B cell (primary cell): ENCODE results near the gene MISP3. TPM values are rescaled to one million over a fixed set of nuclear protein-coding genes. Genes with fewer than 3 reads are reported as not detected.
A peak's percentile ranks its signal among the peaks of the same experiment; 100 is the strongest.

Source experiments
- ATAC-seq: fragments of 200-7000 bp; cut with Tn5 transposase; one replicate; pipeline ENCODE4 v1.10.0; 2021; ENCODE audit warnings: low read depth, mild to moderate bottlenecking, moderate number of reproducible peaks, moderate library complexity
- CTCF ChIA-PET: fragments of 350-600 bp; sonication (Branson Sonifier 250); formaldehyde crosslinking; loops from one replicate; lab custom pipeline; 2021; ENCODE audit warnings: antibody characterized with exemption, inconsistent platforms; lab: Charles Lee
- POLR2A ChIA-PET: fragments of 350-600 bp; sonication (Branson Sonifier 250); formaldehyde crosslinking; loops from one replicate; lab custom pipeline; 2021; ENCODE audit warnings: antibody characterized with exemption; lab: Charles Lee
- DNase-seq: peaks from one replicate; pipeline ENCODE4 v3.0.0; 2013
- H2AFZ ChIP-seq: 2 replicates; pipeline ENCODE4 v1.6.1; 2012; ENCODE audit warnings: mild to moderate bottlenecking, low read depth, low read length; ENCODE audit not compliant: insufficient read depth, poor library complexity, severe bottlenecking
- H3K27ac ChIP-seq, 2 donors: 1 replicate in 1 of 2; 2 replicates in 1 of 2; pipeline ENCODE4 v1.5.1; 2012 to 2013; ENCODE audit warnings: low read length in 2 of 2, mild to moderate bottlenecking in 2 of 2, moderate library complexity in 1 of 2
- H3K27me3 ChIP-seq, 4 experiments: fragments of 200-600 bp in 1 of 4; sonication (generic) in 1 of 4; replicated peaks in 1 of 4; 1 replicate in 2 of 4; 2 replicates in 2 of 4; pipeline versions ENCODE4 v1.6.1 to v1.7.0; 2013 to 2016; ENCODE audit warnings: low read length in 3 of 4, mild to moderate bottlenecking in 2 of 4, mixed read lengths in 1 of 4, moderate library complexity in 1 of 4; ENCODE audit not compliant: insufficient read depth in 4 of 4, control insufficient read depth in 3 of 4; ENCODE audit errors: control extremely low read depth in 1 of 4
- H3K36me3 ChIP-seq, 2 experiments: replicated peaks in 1 of 2; 1 replicate in 1 of 2; 2 replicates in 1 of 2; pipeline versions ENCODE4 v1.6.1 to v1.7.1; 2013; ENCODE audit warnings: low read length in 1 of 2; ENCODE audit not compliant: insufficient read depth in 2 of 2, control insufficient read depth in 1 of 2; ENCODE audit errors: control extremely low read depth in 1 of 2, extremely low read depth in 1 of 2
- H3K4me1 ChIP-seq, 2 donors: fragments of 200-600 bp in 1 of 2; sonication (generic) in 1 of 2; 1 replicate in 1 of 2; 2 replicates in 1 of 2; pipeline versions ENCODE4 v1.5.1 to v1.6.1; 2013 to 2017; ENCODE audit warnings: low read length in 2 of 2; ENCODE audit not compliant: control insufficient read depth in 2 of 2, insufficient read depth in 2 of 2
- H3K4me2 ChIP-seq: replicated peaks from 2 replicates; pipeline ENCODE3; 2012; ENCODE audit warnings: mild to moderate bottlenecking, low read depth, low read length; ENCODE audit not compliant: poor library complexity, severe bottlenecking
- H3K4me3 ChIP-seq, 5 experiments: fragments of 200-600 bp in 1 of 5; sonication (generic) in 1 of 5; 1 replicate in 3 of 5; 2 replicates in 2 of 5; pipeline versions ENCODE4 v1.5.1 to v1.7.0; 2011 to 2016; ENCODE audit warnings: low read length in 4 of 5, mild to moderate bottlenecking in 4 of 5, low read depth in 2 of 5, control low read depth in 1 of 5, moderate library complexity in 1 of 5; ENCODE audit not compliant: insufficient read depth in 1 of 5; ENCODE audit errors: control extremely low read depth in 1 of 5, extremely low read depth in 1 of 5
- H3K79me2 ChIP-seq: fragments of 200-600 bp; sonication (generic); one replicate; pipeline ENCODE4 v1.6.0; 2016; ENCODE audit warnings: low read length; ENCODE audit not compliant: control insufficient read depth, insufficient read depth
- H3K9ac ChIP-seq: fragments of 200-600 bp; sonication (generic); 2 replicates; pipeline ENCODE4 v1.6.1; 2017; ENCODE audit warnings: mild to moderate bottlenecking, low read length, moderate library complexity
- H3K9me3 ChIP-seq, 3 donors: one replicate each; pipeline versions ENCODE4 v1.6.1 to v1.7.1; 2013; ENCODE audit warnings: low read length in 2 of 3; ENCODE audit not compliant: control insufficient read depth in 2 of 3, insufficient read depth in 1 of 3; ENCODE audit errors: control extremely low read depth in 1 of 3
- H4K20me1 ChIP-seq: 2 replicates; pipeline ENCODE4 v1.6.0; 2012; ENCODE audit warnings: mild to moderate bottlenecking, low read length; ENCODE audit not compliant: insufficient read depth, control insufficient read depth, poor library complexity, severe bottlenecking
- H3K27ac Mint-ChIP-seq: one replicate; pipeline ENCODE4 v1.8.0; 2021; ENCODE audit warnings: mixed read lengths
- H3K27me3 Mint-ChIP-seq: one replicate; pipeline ENCODE4 v1.8.0; 2021; ENCODE audit warnings: mixed read lengths
- H3K4me1 Mint-ChIP-seq: one replicate; pipeline ENCODE4 v1.8.0; 2021; ENCODE audit warnings: mixed read lengths
- H3K4me3 Mint-ChIP-seq: one replicate; pipeline ENCODE4 v1.8.0; 2021; ENCODE audit warnings: mixed read lengths
- H3K9me3 Mint-ChIP-seq: one replicate; pipeline ENCODE4 v1.8.0; 2022; ENCODE audit warnings: mixed read lengths; ENCODE audit not compliant: insufficient read depth
- CTCF ChIP-seq: fragments of 200-600 bp; IDR thresholded peaks from one replicate; pipeline ENCODE4 v1.8.0; 2022; ENCODE audit warnings: antibody characterized with exemption, mild to moderate bottlenecking
- EZH2 ChIP-seq: IDR thresholded peaks from 2 replicates; pipeline ENCODE4 v1.6.1; 2012; ENCODE audit warnings: borderline replicate concordance, low read depth, mild to moderate bottlenecking, moderate library complexity, low read length; ENCODE audit not compliant: insufficient read depth, poor library complexity, severe bottlenecking
- WGBS: methylation state at CpG from one replicate; pipeline ENCODE4 v1.1.5; 2013; ENCODE audit warnings: missing lambda C conversion rate; ENCODE audit not compliant: insufficient coverage; 5-methylcytosine and 5-hydroxymethylcytosine counted together
- intact Hi-C: fragments of 100-400 bp; cut with micrococcal nuclease; formaldehyde crosslinking; loops from one replicate; pipeline ENCODE4 v1.10.0; 2022
- polyA minus RNA-seq: library from RNA; depleted of rRNA, polyadenylated mRNA; stranded (reverse); fragments of >200 nt; gene quantifications from 2 replicates; pipeline ENCODE4 v1.2.3, GENCODE V29; 2012
- polyA plus RNA-seq: library from polyadenylated mRNA; depleted of rRNA; stranded (reverse); fragments of >200 nt; gene quantifications from 2 replicates; pipeline ENCODE4 v1.2.3, GENCODE V29; 2012
- total RNA-seq, 2 donors: library from RNA; stranded (reverse); fragments of 120-200 nt in 1 of 2; gene quantifications; 1 replicate in 1 of 2; 2 replicates in 1 of 2; pipeline versions ENCODE4 v1.2.3 to v1.2.4, GENCODE V29; 2013 to 2022

Gene MISP3
- total RNA-seq = 0.34 and 0.36 TPM in 2 replicates
- 0.96 TPM for total RNA-seq (2013)
- polyA plus RNA-seq = 0.25 and 0.34 TPM in 2 replicates
- 0.21 TPM in 1 of 2 replicates, not detected in the other for polyA minus RNA-seq

- H3K9ac ChIP-seq = peak within 1 kb of the TSS; percentile 72
- ATAC-seq (peak; percentile 29), DNase-seq (no peak)
- CTCF ChIA-PET = interaction anchor here (0.7 to 6.8 kb wide), 23 partner anchors 8 to 276 kb away, joined by 3 to 92 read pairs (median 7); partner anchors contain the start of genes ASF1B, BRME1, CC2D1A and IL27RA
- Mint-ChIP-seq H3K9me3 (no peaks in the 10 kb centered on the region), H3K4me1 (peaks cover 26% of the 10 kb centered on the region), H3K27ac (peak within 1 kb of the TSS; percentile 41), H3K27me3 (peaks cover 5% of the 10 kb centered on the region), H3K4me3 (peak within 1 kb of the TSS; percentile 87)
- H3K79me2 ChIP-seq = no peaks in the 10 kb centered on the region
- WGBS = 1% methylated on average over 51 of the region's 51 CpGs
- POLR2A ChIA-PET = interaction anchor here (0.5 to 1.4 kb wide), 4 partner anchors 24 to 191 kb away, joined by 5 to 9 read pairs (median 7); no protein-coding TSS in a partner anchor
- no peaks in the 10 kb centered on the region for H3K36me3 ChIP-seq
- no peaks in the 10 kb centered on the region for H4K20me1 ChIP-seq
- peaks cover 0 to 18% (median 5%) of the 10 kb centered on the region in 4 experiments for H3K27me3 ChIP-seq
- peaks cover 0 to 3% (median 0%) of the 10 kb centered on the region in 3 donors for H3K9me3 ChIP-seq
- intact Hi-C loops = loop anchor here (1.0 to 5.0 kb wide), 5 partner anchors 9 to 120 kb away; partner anchors contain the start of genes ASF1B and DCAF15
- TF ChIP-seq CTCF (no peak), EZH2 (no peak)
- H3K4me1 ChIP-seq = peaks cover 31 to 35% of the 10 kb centered on the region in 2 donors
- H3K27ac ChIP-seq = no peak within 1 kb of the TSS
- H3K4me3 ChIP-seq = peak within 1 kb of the TSS; percentile 47 to 79 (median 59)
- H3K4me2 ChIP-seq = peak within 1 kb of the TSS; percentile 99
- H2AFZ ChIP-seq = peak within 1 kb of the TSS; percentile 91
Observed at GRCh38 chr19:14072535-14073260, at the start of gene MISP3. MISP3 (plus strand) TSS chr19:14072786; CDS start chr19:14073310, 524 bp downstream.
